HG03175 (cell line): ENCODE data around the gene GLYATL2.

Experiments
- ATAC-seq: cut with Tn5 transposase; IDR thresholded peaks from one replicate; pipeline ENCODE4 v1.9.1; 2021; ENCODE audit warnings: mild to moderate bottlenecking, moderate library complexity; ENCODE audit not compliant: unreplicated experiment

GLYATL2 gene

GRCh38 chr11:58844361-58845005 is at the start of gene GLYATL2:
GLYATL2 (minus strand) TSS chr11:58844704; CDS start chr11:58839612, 5,092 bp downstream.
- ATAC-seq: no peak

DNA sequence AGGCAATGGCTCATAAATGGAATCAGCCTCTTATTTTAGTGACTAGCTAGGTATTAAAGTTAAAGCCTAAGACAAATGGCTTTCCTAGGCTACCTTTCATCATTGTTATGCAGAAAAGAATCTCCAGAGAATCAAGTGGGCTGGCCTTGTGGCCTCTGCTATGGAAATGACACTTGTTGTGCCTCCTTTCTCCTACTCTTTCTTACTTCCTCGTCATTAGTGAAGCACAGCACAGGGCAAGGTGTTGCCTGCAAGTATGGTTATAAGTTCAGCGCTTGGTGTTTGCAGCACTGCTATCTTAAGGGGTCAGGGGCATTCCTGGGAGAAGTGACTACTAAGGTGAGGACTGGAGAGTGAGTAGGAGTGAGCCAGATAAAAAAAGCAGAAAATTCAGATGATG is 49.4 kb upstream of the GLYATL2 start:
- ATAC-seq: no peak

- no peak for ATAC-seq
These were observed 44.1 kb upstream of the GLYATL2 start for GRCh38 chr11:58888579-58888978.

- ATAC-seq: no peak
These were observed 42.9 kb upstream of the GLYATL2 start for GRCh38 chr11:58887452-58887851.

- ATAC-seq: no peak
These were observed 36.1 kb upstream of the GLYATL2 start for GRCh38 chr11:58880625-58881024.

GRCh38 chr11:58880166-58880565 is 35.7 kb upstream of the GLYATL2 start:
- no peak for ATAC-seq

- ATAC-seq: no peak
These were observed 23.1 kb upstream of the GLYATL2 start for GRCh38 chr11:58867556-58867955.

DNA sequence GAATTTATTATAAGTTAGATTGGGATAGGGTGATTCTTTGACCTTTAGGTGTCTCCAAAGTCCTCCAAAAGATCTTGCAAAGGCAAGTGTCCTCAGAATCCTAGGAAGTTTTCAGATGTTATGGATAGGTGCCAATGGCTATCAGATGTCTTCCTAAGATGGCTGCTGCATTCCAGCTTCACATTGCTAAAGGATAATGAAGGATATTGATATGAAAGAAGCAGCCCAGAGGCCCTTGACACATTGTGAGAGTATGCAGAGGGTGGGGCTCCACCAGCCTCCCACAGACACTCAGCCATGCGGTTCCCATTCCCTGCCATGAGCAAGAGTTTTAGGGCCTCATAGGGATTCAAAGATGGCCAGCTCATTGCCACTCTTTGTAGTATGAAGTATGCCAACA is 22.3 kb upstream of the GLYATL2 start:
- ATAC-seq: no peak

DNA sequence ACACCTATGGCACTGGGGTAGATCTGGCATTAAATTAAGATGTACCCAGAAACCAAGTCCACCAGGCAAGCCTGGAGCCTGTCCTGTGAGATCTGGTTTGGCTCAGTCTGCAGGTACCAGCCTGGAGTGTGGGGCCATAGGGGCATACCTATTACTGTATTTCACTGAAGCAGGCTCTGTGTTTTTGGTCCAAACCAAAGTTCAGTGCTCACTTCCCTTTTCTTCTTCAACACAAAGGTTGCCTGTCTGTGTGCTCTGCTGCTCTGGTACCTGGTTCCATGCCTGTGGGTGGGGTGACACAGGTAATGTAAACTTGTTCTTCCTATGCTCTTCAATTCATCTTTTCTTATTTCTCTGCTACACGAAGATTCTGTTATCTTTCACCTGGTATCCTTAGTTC is 19.8 kb upstream of the GLYATL2 start:
- no peak for ATAC-seq

DNA sequence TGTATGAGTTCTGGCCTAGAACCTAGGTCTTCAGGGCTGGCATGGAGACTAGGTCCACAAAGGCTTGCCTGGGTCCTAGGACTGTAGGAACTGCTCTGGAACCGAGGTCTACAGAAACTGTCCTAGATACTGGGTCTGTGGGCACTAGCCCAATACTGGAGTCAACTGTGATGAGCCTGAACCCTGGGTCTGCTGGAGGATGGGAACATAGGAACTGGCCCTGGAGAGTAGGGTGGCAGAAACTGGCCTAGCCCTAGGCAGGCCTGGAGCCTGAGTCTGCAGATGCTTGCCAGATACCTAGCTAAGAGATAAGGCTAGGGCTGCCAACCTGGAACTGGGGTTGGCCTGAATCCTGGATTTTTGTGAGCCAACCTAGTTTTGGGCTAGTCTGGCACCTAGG is 19.2 kb upstream of the GLYATL2 start:
- ATAC-seq: no peak

- ATAC-seq: no peak
These were observed 17.0 kb upstream of the GLYATL2 start for GRCh38 chr11:58861533-58861932.

DNA sequence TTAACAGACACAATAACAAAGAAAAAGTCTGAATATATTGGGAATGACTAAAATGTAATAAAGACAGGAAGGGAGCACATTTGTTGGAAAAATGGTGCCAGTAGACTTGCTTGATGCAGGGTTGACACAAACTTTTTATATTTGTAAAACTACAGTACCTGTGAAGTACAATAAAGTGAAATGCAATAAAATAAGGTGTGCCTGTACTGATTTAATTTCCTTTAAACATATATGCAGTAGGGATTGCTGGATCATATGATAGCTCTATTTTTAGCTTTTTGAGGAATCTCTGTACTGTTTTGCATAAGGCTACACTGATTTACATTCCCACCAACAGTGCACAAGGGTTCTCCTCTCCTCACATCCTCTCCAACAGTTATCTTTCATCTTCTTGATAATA is 12.3 kb upstream of the GLYATL2 start:
- ATAC-seq: no peak

DNA sequence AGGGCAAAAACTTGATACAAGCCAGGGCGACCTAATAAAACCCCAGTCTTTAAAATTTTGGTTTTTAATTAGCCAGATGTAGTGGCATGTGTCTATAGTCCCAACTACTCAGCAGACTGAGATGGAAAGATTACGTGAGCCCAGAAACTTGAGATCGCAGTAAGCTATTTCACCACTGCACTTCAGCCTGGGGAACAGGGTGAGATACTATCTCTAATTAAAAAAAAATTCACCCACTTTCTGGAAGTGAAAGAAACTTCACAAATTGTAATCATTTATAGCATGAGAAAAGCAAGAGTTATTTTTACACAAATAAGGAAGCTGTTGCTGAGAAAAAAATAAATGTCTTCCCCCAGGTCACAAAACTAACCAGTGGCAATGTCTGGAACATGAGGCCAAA is 882 bp upstream of the GLYATL2 start:
- no peak for ATAC-seq

- ATAC-seq: no peak
These were observed 6.7 kb downstream of the GLYATL2 start for GRCh38 chr11:58837707-58838388.

DNA sequence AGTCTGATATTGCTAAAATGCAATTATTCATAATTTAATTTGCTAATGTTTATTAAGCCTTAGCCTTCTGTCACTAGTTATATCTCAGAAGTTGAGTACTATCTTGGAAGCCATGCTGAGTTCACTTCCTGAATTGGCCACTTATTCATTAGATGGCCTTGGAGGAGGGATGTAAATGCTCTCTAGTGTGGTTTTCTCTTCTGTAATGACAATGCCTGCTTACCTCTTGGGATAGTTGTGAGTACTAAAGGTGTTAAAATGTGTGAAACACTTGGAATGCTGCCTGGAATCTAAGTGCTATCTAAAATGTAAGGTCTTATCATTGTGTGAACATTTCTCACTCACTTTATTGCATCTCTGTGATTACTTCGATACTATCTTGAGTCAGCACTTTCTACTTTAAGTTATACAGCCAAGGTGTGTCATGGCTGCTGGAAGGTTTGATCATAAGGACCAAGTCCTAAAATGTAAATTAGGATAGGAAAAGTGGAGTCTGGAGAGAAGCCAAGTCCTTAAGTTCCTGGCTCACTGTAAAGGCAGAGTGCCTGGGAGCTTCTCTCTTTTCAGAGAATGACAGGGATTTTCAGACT is 12.4 kb downstream of the GLYATL2 start:
- no peak for ATAC-seq

GRCh38 chr11:58830673-58831301 is 13.7 kb downstream of the GLYATL2 start:
- no peak for ATAC-seq

DNA sequence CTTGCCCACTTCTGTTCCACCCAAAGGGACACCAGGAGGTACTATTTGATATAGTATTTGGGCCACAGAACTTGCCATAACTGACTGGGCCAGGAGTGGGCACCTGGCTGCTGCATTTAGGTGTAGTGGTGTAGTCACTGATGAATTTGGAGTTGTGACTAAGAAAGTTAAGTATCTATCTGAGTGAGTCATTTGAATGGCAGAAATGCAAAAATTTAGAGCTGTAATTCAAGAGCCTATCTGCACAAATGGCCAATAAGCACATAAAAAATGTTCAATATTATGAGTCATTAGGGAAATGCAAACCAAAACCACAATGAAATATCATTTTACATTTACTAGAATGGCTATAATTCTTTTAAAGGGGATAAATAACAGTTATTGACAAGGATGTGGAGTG is 14.7 kb downstream of the GLYATL2 start:
- no peak for ATAC-seq

- ATAC-seq: no peak
These were observed 30.8 kb downstream of the GLYATL2 start for GRCh38 chr11:58813693-58814092.

- ATAC-seq: no peak
These were observed 33.0 kb downstream of the GLYATL2 start for GRCh38 chr11:58811499-58811898.

- no peak for ATAC-seq
These were observed 37.2 kb downstream of the GLYATL2 start for GRCh38 chr11:58807343-58807742.

DNA sequence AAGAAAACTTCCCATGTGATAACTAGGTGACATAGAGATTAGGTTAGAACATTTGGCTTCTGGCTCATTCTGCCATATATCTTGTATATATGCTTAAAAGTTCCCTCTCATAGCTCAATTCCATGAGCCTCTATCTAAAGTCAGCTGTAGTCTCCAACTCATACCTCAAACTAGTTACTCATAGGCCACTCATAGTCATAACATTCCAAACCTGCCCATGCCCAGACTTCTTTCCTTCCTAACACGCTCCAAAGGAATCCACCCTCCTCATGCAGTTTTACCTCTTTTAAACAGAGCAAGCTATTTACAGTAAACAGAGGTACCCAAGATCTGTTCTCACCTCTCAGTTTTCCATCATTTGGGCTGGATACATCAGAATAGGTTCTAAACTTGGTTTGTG is 39.4 kb downstream of the GLYATL2 start:
- ATAC-seq: no peak

DNA sequence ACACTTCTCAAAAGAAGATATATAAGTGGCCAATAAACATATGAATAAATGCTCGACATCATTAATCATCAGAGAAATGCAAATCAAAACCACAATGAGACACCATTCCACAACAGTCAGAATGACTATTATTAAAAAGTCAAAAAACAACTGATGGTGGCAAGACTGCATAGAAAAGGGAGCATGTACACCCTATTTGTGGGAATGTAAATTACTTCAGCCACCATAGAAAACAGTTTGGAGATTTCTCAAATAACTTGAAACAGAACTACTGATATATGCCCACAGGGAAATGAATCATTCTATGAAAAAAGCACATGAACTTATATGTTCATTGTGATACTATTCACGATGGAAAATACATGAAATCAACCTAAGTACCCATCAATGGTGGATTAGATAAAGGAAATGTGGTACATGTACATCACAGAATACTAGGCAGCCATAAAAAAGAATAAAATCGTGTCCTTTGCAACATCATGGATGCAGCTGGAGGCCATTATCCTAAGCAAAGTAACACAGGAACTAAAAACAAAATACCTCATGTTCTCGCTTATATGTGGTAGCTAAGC is 42.4 kb downstream of the GLYATL2 start:
- ATAC-seq: no peak
